ENCODE measurements around the gene SLBP. TPM values are rescaled to one million over a fixed set of nuclear protein-coding genes. Genes with fewer than 3 reads are reported as not detected.

SLBP gene
- total and polyA plus RNA-seq, 2 donors (not counting 3 experiments of a cell fraction or from before 2014, with no cell fraction given): 48.3 to 63.1 TPM

- DNase-seq (ENCODE audit: low read depth, low spot score) (no peak), FAIRE-seq (no peak)
- BruUV-seq (replicated peaks): no TSS peak
- Histone ChIP-seq H3K36me3 (ENCODE audit: control insufficient read depth in 2 of 2, extremely low read depth in 1 of 2, insufficient read depth in 2 of 2, low read length in 2 of 2) (no peaks in the 10 kb centered on the region), H4K20me1 (replicated peaks; ENCODE audit: control insufficient read depth, extremely low read depth, insufficient read depth, low read length) (no peaks in the 10 kb centered on the region), H3K4me3 (replicated peaks in 1 of 3; ENCODE audit: insufficient read depth in 1 of 3, low read depth in 1 of 3, low read length in 3 of 3) (no peak overlapping the region), H3K4me1 (ENCODE audit: control insufficient read depth, extremely low read depth, insufficient read depth, low read length) (no peaks in the 10 kb centered on the region), H2AFZ (ENCODE audit: low read depth, low read length) (no peak overlapping the region), H3K9ac (replicated peaks; ENCODE audit: extremely low read depth, insufficient read depth, low read length) (no peak overlapping the region), H3K9me1 (replicated peaks; ENCODE audit: control insufficient read depth, extremely low read depth, insufficient read depth, low read length) (no peaks in the 10 kb centered on the region), H3K79me2 (ENCODE audit: control insufficient read depth, insufficient read depth, low read length) (no peaks in the 10 kb centered on the region), H3K27me3 (ENCODE audit: control insufficient read depth in 2 of 2, insufficient read depth in 2 of 2, low read length in 2 of 2) (no peaks in the 10 kb centered on the region), H3K9me3 (replicated peaks; ENCODE audit: control insufficient read depth, insufficient read depth, low read length) (no peaks in the 10 kb centered on the region), H3K4me2 (ENCODE audit: insufficient read depth, low read length) (no peak overlapping the region), H3K27ac (ENCODE audit: insufficient read depth, low read depth, low read length) (no peak overlapping the region)
- no peak for TF ChIP-seq POLR2A (IDR thresholded peaks at IDR 0.05; ENCODE audit: low read depth, low read length)
- TF ChIP-seq FOS (IDR thresholded peaks at IDR 0.05; ENCODE audit: borderline replicate concordance, insufficient read depth, low read length): no peak
- TF ChIP-seq GATA2 (IDR thresholded peaks at IDR 0.05; ENCODE audit: insufficient read depth, insufficient read length, low read depth, low read length): no peak
- TF ChIP-seq POLR2AphosphoS5 (IDR thresholded peaks at IDR 0.05; ENCODE audit: insufficient read depth, low read depth, low read length): no peak
- no peak for TF ChIP-seq EZH2 (IDR thresholded peaks at IDR 0.05; ENCODE audit: borderline replicate concordance, low read depth, low read length, severe bottlenecking)
- TF ChIP-seq, protein P1, sequence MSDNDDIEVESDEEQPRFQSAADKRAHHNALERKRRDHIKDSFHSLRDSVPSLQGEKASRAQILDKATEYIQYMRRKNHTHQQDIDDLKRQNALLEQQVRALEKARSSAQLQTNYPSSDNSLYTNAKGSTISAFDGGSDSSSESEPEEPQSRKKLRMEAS (IDR thresholded peaks at IDR 0.05; ENCODE audit: insufficient read depth, insufficient read length): no peak
- TF ChIP-seq JUN (IDR thresholded peaks at IDR 0.05; ENCODE audit: borderline replicate concordance, insufficient read depth, insufficient read length, low read depth): no peak
- no peak for TF ChIP-seq MYC (IDR thresholded peaks at IDR 0.05; ENCODE audit: low read depth, low read length)
- TF ChIP-seq CTCF (IDR thresholded peaks at IDR 0.05; ENCODE audit: extremely low read depth in 1 of 2, insufficient read depth in 1 of 2, low read depth in 1 of 2, low read length in 2 of 2): no peak
- dilution Hi-C loops (cut with MboI; ENCODE audit: extremely low pct_ligation_motif_present, low sequenced_read_pairs): no loop called here
- CTCF ChIA-PET: interaction anchor here (1.2 kb wide), 1 partner anchor 23 kb away, joined by 3 read pairs; no protein-coding TSS in a partner anchor
- intact Hi-C loops (cut with micrococcal nuclease): no loop called here
- POLR2A ChIA-PET: interaction anchor here (0.6 kb wide), 1 partner anchor 1339 kb away, joined by 7 read pairs; no protein-coding TSS in a partner anchor
Observed at GRCh38 chr4:1670279-1670678, 41.8 kb downstream of the SLBP start.

Data from endothelial cell of umbilical vein (primary cell).